GM12874 (cell line): Measurements from ENCODE around the gene KATNB1.

Source experiments
- TF ChIP-seq, protein P1 (sequence below): IDR thresholded peaks from 2 replicates; pipeline ENCODE4 v1.5.1; 2011; ENCODE audit warnings: low read depth, mild to moderate bottlenecking, control low read depth, low read length, moderate library complexity; ENCODE audit not compliant: insufficient read depth

The KATNB1 gene

GRCh38 chr16:57800200-57801097 lies 64.9 kb downstream of the KATNB1 start:
- TF ChIP-seq, protein P1, sequence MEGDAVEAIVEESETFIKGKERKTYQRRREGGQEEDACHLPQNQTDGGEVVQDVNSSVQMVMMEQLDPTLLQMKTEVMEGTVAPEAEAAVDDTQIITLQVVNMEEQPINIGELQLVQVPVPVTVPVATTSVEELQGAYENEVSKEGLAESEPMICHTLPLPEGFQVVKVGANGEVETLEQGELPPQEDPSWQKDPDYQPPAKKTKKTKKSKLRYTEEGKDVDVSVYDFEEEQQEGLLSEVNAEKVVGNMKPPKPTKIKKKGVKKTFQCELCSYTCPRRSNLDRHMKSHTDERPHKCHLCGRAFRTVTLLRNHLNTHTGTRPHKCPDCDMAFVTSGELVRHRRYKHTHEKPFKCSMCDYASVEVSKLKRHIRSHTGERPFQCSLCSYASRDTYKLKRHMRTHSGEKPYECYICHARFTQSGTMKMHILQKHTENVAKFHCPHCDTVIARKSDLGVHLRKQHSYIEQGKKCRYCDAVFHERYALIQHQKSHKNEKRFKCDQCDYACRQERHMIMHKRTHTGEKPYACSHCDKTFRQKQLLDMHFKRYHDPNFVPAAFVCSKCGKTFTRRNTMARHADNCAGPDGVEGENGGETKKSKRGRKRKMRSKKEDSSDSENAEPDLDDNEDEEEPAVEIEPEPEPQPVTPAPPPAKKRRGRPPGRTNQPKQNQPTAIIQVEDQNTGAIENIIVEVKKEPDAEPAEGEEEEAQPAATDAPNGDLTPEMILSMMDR, result no peak

- TF ChIP-seq, protein P1, result no peak
These were observed 65.7 kb downstream of the KATNB1 start for GRCh38 chr16:57801098-57801808.

DNA sequence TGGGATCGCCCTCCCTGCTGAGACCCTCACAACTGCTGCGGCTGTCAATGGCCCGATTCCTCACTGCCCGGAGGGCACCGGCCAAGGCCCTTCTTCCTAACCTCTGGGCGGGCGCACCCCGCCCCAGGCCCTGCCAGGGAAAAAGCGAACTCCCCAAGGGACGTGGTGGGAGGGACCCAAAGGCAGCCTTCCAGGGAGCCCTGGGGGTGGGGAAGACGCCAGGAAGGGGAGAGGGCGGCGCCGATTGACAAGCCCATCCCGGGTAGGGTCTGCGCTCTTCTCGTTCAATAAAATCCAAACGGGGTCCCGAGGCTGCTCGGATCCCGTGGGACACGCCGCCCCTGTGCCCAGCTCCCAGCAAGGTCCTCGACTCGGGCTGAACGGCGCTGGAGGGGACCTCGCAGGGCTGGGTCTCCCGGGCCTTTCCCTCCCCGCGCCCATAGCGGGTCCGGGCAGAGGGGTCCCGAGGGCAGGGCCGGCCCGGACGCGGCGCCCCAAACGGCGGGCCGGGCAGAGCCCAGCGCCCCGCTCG lies 66.3 kb downstream of the KATNB1 start:
- TF ChIP-seq, protein P1, result no peak

GRCh38 chr16:57802341-57803133 lies 67.0 kb downstream of the KATNB1 start, which contains the start of gene KIFC3:
Gene KIFC3, minus strand, starts transcription at chr16:57802491. Its CDS starts 4,248 bp downstream, at chr16:57798243.
- TF ChIP-seq, protein P1, result no peak

GRCh38 chr16:57803134-57803990 lies 67.8 kb downstream of the KATNB1 start:
- TF ChIP-seq, protein P1, result no peak

GRCh38 chr16:57804111-57804837 lies 68.7 kb downstream of the KATNB1 start:
- TF ChIP-seq, protein P1, result no peak
